GM12875 (cell line): ENCODE measurements around the gene STIL.

Experiments used
- H3K4me3 ChIP-seq: one replicate; pipeline ENCODE4 v1.5.1; 2011; ENCODE audit warnings: low read depth, low read length, control low read depth
- TF ChIP-seq, protein P1 (sequence below): IDR thresholded peaks from 2 replicates; pipeline ENCODE4 v1.5.1; 2011; ENCODE audit warnings: low read depth, mild to moderate bottlenecking, control low read depth, inconsistent platforms, low read length, moderate library complexity, borderline replicate concordance; ENCODE audit not compliant: insufficient read depth

STIL gene

DNA sequence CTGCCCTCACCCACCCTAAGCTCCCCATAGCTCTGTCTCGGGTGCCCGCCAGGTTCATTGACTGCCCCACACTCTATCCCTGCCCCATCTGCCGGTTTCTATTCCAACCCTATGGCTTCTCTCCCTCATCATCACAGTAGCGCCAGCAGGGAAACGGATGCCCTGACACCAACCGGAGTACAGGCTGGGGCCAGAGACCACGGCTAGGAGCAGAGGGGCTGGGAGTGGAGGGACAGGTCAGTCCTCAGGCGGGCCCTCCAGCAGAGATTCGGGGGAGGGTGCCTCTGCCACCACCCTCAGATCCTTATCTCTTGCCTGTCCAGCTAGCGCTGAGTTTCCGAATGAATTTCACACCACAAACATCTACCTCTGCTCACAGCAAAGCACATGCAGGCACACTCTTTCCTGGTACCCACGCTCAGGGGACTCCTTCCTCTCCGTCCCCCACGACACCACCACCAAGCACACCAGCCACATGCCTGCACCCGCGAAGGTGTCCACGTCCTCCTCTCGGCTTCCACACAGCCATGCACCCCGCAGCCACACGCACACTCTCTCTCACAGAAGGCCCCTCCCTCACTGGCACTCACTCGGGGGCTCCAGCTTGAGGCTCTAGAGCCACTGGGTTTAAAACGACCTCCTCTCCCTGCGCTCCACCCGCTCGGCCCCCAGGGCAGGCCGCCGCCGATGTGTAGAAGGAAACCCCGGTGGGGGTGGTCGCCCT, 89.1 kb downstream of the STIL start:
- H3K4me3 ChIP-seq: no peak overlapping the region
- TF ChIP-seq, protein P1, sequence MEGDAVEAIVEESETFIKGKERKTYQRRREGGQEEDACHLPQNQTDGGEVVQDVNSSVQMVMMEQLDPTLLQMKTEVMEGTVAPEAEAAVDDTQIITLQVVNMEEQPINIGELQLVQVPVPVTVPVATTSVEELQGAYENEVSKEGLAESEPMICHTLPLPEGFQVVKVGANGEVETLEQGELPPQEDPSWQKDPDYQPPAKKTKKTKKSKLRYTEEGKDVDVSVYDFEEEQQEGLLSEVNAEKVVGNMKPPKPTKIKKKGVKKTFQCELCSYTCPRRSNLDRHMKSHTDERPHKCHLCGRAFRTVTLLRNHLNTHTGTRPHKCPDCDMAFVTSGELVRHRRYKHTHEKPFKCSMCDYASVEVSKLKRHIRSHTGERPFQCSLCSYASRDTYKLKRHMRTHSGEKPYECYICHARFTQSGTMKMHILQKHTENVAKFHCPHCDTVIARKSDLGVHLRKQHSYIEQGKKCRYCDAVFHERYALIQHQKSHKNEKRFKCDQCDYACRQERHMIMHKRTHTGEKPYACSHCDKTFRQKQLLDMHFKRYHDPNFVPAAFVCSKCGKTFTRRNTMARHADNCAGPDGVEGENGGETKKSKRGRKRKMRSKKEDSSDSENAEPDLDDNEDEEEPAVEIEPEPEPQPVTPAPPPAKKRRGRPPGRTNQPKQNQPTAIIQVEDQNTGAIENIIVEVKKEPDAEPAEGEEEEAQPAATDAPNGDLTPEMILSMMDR: no peak

DNA sequence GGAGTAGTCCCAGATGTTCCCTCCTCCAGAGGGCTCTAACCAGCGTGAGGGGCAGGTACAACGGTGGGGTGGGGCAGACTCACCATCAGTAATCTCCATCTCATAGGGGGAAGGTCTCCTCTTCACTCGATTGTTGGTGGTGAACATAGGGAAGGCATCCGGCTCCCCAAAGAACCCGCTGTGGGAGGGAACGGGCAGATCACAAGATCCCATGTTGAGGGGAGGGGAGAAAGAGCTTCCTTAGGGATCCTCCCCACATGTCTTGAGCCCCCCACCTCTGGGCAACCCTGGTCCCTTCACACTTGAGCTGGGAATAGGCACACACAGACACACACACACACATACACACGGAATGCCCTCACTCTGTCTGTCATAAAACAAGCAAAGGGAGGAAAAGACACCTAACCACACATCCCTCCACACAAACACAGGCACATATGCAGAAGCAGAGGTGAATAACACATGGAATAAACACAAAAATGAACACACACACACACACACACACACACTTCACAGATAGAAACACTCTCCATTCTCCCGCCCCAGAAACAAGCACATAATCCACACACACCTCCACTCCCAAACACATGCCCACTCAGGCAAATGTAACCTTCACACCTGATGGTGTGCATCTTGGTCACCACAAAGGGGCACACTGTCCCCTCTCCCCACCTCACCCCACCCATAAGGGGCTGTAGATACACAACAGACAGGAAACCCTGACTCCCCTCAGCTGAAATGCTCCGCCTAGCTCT, 89.8 kb downstream of the STIL start:
- H3K4me3 ChIP-seq: no peak overlapping the region
- TF ChIP-seq, protein P1: no peak

DNA sequence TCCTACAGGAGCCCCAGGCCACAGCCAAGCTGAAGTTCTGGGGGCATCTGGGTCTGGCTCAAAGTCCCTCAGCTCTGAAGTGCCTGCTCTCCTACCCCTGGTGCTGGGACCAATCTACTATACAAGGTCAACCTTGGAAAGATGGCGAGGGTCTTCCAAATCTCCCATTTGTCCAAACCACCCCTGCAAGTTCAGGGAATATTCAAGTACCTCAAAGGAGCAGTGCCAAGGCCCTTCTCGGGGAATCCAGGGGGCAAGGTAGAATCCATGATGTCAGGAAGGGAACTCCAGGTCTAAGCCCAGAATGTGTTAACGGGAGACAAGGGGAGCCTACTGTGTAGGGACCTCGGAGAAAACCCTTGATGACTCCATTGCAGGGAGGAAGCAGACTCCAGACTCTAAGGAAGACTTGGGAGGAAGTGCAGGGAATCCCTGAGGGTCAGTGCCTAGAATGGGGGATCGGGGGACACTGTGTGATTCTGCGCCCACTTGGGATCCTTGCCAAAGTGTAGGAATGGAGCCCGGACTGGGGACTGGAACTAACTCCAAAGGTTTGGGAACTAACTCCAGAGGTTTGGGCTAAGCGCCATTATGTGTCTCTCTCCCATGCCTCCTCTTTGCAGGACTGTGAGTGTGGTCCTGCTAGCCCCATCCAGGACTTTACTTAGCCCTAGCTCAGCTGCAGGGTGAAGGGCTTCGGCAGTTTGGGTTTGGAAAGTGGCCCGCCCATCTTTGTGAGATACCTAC, 90.6 kb downstream of the STIL start:
- H3K4me3 ChIP-seq: no peak overlapping the region
- TF ChIP-seq, protein P1: no peak

DNA sequence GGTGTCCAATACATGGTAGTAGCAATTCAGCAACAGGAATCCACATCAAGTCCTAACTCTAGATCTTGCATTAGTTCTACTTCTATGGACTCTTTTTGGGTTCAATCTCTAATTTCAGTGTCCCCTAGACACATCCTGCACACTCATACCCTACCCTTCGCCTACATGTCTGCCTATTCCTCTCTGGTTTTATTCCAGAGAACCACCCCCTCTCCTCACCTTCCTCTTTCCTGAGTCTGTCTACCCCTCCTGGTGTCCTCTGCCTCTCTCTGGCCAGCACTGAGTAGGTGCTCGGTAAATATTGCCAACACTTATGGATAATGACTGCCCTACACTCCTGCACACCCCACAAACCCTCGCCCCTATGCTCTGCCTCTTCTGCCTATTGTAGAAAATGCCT, 91.5 kb downstream of the STIL start:
- H3K4me3 ChIP-seq: no peak overlapping the region
- TF ChIP-seq, protein P1: no peak

DNA sequence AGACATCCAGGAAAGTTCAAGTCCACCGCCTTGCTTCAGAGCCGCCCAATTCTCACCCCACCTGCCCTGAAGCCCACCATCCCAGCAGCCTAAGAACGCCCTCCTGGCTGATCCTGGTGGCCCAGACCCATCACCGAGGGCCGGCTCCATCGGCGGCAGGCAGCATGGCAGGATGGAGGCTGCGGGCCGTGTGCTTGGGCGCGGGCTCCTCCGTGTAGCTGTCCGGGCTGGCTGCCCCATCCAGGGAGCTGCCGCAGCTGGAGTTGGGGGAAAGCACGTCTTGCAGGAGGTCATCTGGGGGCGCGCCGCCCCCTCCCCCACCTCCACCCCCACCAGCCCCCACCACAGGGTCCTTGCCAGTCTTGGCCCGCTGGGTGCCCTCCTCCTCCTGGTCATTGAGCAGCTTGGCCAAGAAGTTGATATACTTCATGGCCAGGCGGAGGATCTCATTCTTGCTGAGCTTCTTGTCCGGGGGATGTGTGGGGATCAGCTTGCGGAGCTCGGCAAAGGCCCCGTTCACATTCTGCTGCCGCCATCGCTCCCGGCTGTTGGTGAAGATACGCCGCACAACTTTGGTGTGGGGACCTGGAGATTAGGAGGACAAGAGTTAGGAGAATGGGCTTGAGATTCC, 94.2 kb downstream of the STIL start:
- TF ChIP-seq, protein P1: no peak
- H3K4me3 ChIP-seq: no peak overlapping the region

DNA sequence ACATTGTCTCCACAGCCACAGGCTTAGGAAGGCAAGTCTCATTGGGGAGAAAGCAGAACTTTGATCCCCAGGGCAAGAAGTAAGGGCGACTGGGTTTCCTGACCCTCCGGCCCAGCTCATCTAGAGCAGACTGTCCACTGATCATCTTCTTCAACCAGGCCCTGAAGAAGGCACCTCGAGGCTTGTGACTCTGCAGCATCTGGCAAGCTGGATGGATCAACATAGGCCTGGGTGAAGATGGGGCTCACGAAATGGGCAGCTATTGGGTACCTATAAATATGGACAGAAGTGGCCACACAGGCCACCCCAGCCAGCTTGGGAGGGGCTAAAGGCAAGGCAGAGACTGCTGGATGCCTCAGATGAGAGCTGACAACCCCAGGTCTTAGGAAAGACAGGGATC, 94.9 kb downstream of the STIL start:
- no peak overlapping the region for H3K4me3 ChIP-seq
- TF ChIP-seq, protein P1: no peak
